ENCODE measurements around the gene BLID.

BLID gene

GRCh38 chr11:122100756-122101080 is 15.3 kb downstream of the BLID start:
- peak overlapping the region; percentile 89 to 94 for H3K27ac ChIP-seq
- peak overlapping the region; percentile 79 for H3K4me3 ChIP-seq
- DNase-seq (ENCODE audit: low spot score): peak; percentile 81
- no peak for TF ChIP-seq CTCF (IDR thresholded peaks at IDR 0.05)

- TF ChIP-seq CTCF (IDR thresholded peaks at IDR 0.05): no peak
- peak overlapping the region; percentile 79 for H3K4me3 ChIP-seq
- peak overlapping the region; percentile 89 to 94 for H3K27ac ChIP-seq
- peak; percentile 81 for DNase-seq (ENCODE audit: low spot score)
Measured at GRCh38 chr11:122100037-122100755, 15.8 kb downstream of the BLID start.

GRCh38 chr11:122099374-122100036 is 16.5 kb downstream of the BLID start:
- Histone ChIP-seq H3K27ac (peak overlapping the region; percentile 89 to 94), H3K4me3 (peak overlapping the region; percentile 79)
- no peak for DNase-seq (ENCODE audit: low spot score)
- TF ChIP-seq CTCF (IDR thresholded peaks at IDR 0.05): no peak

GRCh38 chr11:122098261-122098980 is 17.6 kb downstream of the BLID start:
- no peak for TF ChIP-seq CTCF (IDR thresholded peaks at IDR 0.05)
- H3K27ac ChIP-seq: peak overlapping the region; percentile 89 to 94
- no peak for DNase-seq (ENCODE audit: low spot score)
- H3K4me3 ChIP-seq: peak overlapping the region; percentile 79

GRCh38 chr11:122097419-122098001 is 18.5 kb downstream of the BLID start:
- DNase-seq (ENCODE audit: low spot score): no peak
- Histone ChIP-seq H3K27ac (peak overlapping the region; percentile 89 to 94), H3K4me3 (peak overlapping the region; percentile 79)
- no peak for TF ChIP-seq CTCF (IDR thresholded peaks at IDR 0.05)

GRCh38 chr11:122096272-122097112 is 19.5 kb downstream of the BLID start:
- Histone ChIP-seq H3K4me3 (peak overlapping the region; percentile 79), H3K27ac (peak overlapping the region; percentile 89 to 94)
- no peak for DNase-seq (ENCODE audit: low spot score)
- no peak for TF ChIP-seq CTCF (IDR thresholded peaks at IDR 0.05)

Data from coronary artery (tissue), 2 donors.